Esophagus squamous epithelium (tissue), 4 donors: ENCODE data around the gene DNM1L.

ENCODE experiments used
- CTCF ChIP-seq, 6 experiments: fragments of 450-650 bp in 4 of 6; fragments of 200-600 bp in 2 of 6; sonication (generic) in 2 of 6; IDR thresholded peaks; one replicate each; pipeline ENCODE4 v1.5.1; 2016 to 2019; ENCODE audit warnings: antibody characterized with exemption in 6 of 6, mild to moderate bottlenecking in 4 of 6, moderate library complexity in 4 of 6
- POLR2A ChIP-seq, 4 donors: fragments of 450-650 bp; IDR thresholded peaks; one replicate each; pipeline ENCODE4 v1.6.1; 2017; ENCODE audit warnings: antibody characterized with exemption in 4 of 4, mild to moderate bottlenecking in 4 of 4, moderate library complexity in 3 of 4

DNA sequence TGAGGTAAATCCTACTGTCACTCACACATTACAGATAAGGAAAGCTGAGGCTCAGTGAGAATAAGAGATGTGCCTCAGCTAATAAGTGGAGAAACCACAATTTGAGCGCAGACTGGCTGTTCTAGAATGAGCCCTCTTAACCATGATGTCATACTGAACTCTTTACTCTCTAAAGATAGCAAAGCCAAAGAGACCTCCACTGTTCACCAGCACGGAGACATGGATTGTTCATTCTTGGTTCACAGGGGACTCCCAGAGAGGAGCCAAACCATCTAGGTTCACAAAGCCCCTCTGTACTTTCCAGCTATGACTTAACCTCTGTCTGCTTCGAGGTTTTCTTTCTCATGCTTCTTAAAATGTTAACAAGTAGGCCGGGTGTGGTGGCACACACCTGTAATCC lies 109.3 kb downstream of the DNM1L start:
- TF ChIP-seq CTCF (IDR thresholded peaks at IDR 0.05) (no peak), POLR2A (IDR thresholded peaks at IDR 0.05) (no peak)
